ENCODE data around the gene SHB. TPM values are rescaled to one million over a fixed set of nuclear protein-coding genes. Genes with fewer than 3 reads are reported as not detected.

The SHB gene
- total and polyA plus RNA-seq, 2 donors (not counting 3 experiments of a cell fraction or from before 2014, with no cell fraction given): 13.4 to 24.9 TPM

GRCh38 chr9:38103340-38103739 is 34.3 kb upstream of the SHB start:
- BruUV-seq (replicated peaks): no TSS peak
- H3K4me1 ChIP-seq (ENCODE audit: control insufficient read depth, extremely low read depth, insufficient read depth, low read length): no peaks in the 10 kb centered on the region
- no peak for TF ChIP-seq JUN (IDR thresholded peaks at IDR 0.05; ENCODE audit: borderline replicate concordance, insufficient read depth, insufficient read length, low read depth)
- TF ChIP-seq MYC (IDR thresholded peaks at IDR 0.05; ENCODE audit: low read depth, low read length): no peak
- TF ChIP-seq CTCF (IDR thresholded peaks at IDR 0.05; ENCODE audit: extremely low read depth in 1 of 2, insufficient read depth in 1 of 2, low read depth in 1 of 2, low read length in 2 of 2): no peak
- no peak for TF ChIP-seq POLR2A (IDR thresholded peaks at IDR 0.05; ENCODE audit: low read depth, low read length)
- no peak for TF ChIP-seq EZH2 (IDR thresholded peaks at IDR 0.05; ENCODE audit: borderline replicate concordance, low read depth, low read length, severe bottlenecking)
- no peak for TF ChIP-seq POLR2AphosphoS5 (IDR thresholded peaks at IDR 0.05; ENCODE audit: insufficient read depth, low read depth, low read length)
- TF ChIP-seq, protein P1, sequence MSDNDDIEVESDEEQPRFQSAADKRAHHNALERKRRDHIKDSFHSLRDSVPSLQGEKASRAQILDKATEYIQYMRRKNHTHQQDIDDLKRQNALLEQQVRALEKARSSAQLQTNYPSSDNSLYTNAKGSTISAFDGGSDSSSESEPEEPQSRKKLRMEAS (IDR thresholded peaks at IDR 0.05; ENCODE audit: insufficient read depth, insufficient read length): no peak
- TF ChIP-seq GATA2 (IDR thresholded peaks at IDR 0.05; ENCODE audit: insufficient read depth, insufficient read length, low read depth, low read length): no peak
- no peak for TF ChIP-seq FOS (IDR thresholded peaks at IDR 0.05; ENCODE audit: borderline replicate concordance, insufficient read depth, low read length)
- H3K9me3 ChIP-seq (replicated peaks; ENCODE audit: control insufficient read depth, insufficient read depth, low read length): no peaks in the 10 kb centered on the region
- no peak overlapping the region for H3K27ac ChIP-seq (ENCODE audit: insufficient read depth, low read depth, low read length)
- ChIA-PET CTCF (no interaction called here), POLR2A (no interaction called here)
- H3K9me1 ChIP-seq (replicated peaks; ENCODE audit: control insufficient read depth, extremely low read depth, insufficient read depth, low read length): no peaks in the 10 kb centered on the region
- no peak for FAIRE-seq
- no peaks in the 10 kb centered on the region for H3K79me2 ChIP-seq (ENCODE audit: control insufficient read depth, insufficient read depth, low read length)
- intact Hi-C loops (cut with micrococcal nuclease) (no loop called here), dilution Hi-C loops (cut with MboI; ENCODE audit: extremely low pct_ligation_motif_present, low sequenced_read_pairs) (no loop called here)
- H3K36me3 ChIP-seq (ENCODE audit: control insufficient read depth in 2 of 2, extremely low read depth in 1 of 2, insufficient read depth in 2 of 2, low read length in 2 of 2): no peaks in the 10 kb centered on the region
- H4K20me1 ChIP-seq (replicated peaks; ENCODE audit: control insufficient read depth, extremely low read depth, insufficient read depth, low read length): no peaks in the 10 kb centered on the region
- H3K4me2 ChIP-seq (ENCODE audit: insufficient read depth, low read length): no peak overlapping the region
- H3K27me3 ChIP-seq (ENCODE audit: control insufficient read depth in 2 of 2, insufficient read depth in 2 of 2, low read length in 2 of 2): peaks cover 16 to 32% of the 10 kb centered on the region in 2 experiments
- no peak overlapping the region for H3K9ac ChIP-seq (replicated peaks; ENCODE audit: extremely low read depth, insufficient read depth, low read length)
- no peak overlapping the region for H2AFZ ChIP-seq (ENCODE audit: low read depth, low read length)
- H3K4me3 ChIP-seq (replicated peaks in 1 of 3; ENCODE audit: insufficient read depth in 1 of 3, low read depth in 1 of 3, low read length in 3 of 3): no peak overlapping the region
- no peak for DNase-seq (ENCODE audit: low read depth, low spot score)

Data from endothelial cell of umbilical vein (primary cell).